IMR-90 (cell line): ENCODE data around the gene SPTLC3. TPM values are rescaled to one million over a fixed set of nuclear protein-coding genes. Genes with fewer than 3 reads are reported as not detected.

Experiments
- ATAC-seq: fragments of 200-7000 bp; cut with Tn5 transposase; 2 replicates; pipeline ENCODE4 v1.9.1; 2020; ENCODE audit warnings: low read depth, mild to moderate bottlenecking, moderate library complexity
- BruUV-seq: library from RNA; stranded (reverse); fragments of 400-500 nt; replicated peaks from 2 replicates; lab custom pipeline; 2021; lab: Mats Ljungman, UMichigan
- CTCF ChIA-PET: fragments of 300-600 bp; formaldehyde crosslinking; extraction: SDS; loops from one replicate; lab custom pipeline; 2021; ENCODE audit warnings: antibody characterized with exemption; lab: Yijun Ruan, JAX
- POLR2A ChIA-PET: fragments of 300-600 bp; sonication (Branson Sonifier 250); formaldehyde crosslinking; loops from one replicate; lab custom pipeline; 2022; ENCODE audit warnings: antibody characterized with exemption; ENCODE audit not compliant: unreplicated experiment; lab: Charles Lee
- DNase-seq: peaks from one replicate; pipeline ENCODE4 v3.0.0; 2013
- H2AFZ ChIP-seq: replicated peaks from 2 replicates; pipeline ENCODE3; 2013; ENCODE audit warnings: low read length, mild to moderate bottlenecking; ENCODE audit not compliant: poor library complexity
- H2AK5ac ChIP-seq: 2 replicates; pipeline ENCODE4 v1.6.1; 2013; ENCODE audit warnings: low read depth, low read length, inconsistent platforms
- H2AK9ac ChIP-seq: replicated peaks from 2 replicates; pipeline ENCODE3; 2013; ENCODE audit warnings: mild to moderate bottlenecking, low read depth, low read length, moderate library complexity; ENCODE audit not compliant: poor library complexity
- H2BK120ac ChIP-seq: 2 replicates; pipeline ENCODE4 v1.6.1; 2013; ENCODE audit warnings: low read depth, low read length, inconsistent platforms
- H2BK15ac ChIP-seq: 3 replicates; pipeline ENCODE4 v1.6.1; 2013; ENCODE audit warnings: low read depth, low read length, inconsistent platforms
- H2BK20ac ChIP-seq: 2 replicates; pipeline ENCODE4 v1.6.1; 2013; ENCODE audit warnings: low read depth, mild to moderate bottlenecking, inconsistent platforms, low read length, moderate library complexity
- H2BK5ac ChIP-seq: 2 replicates; pipeline ENCODE4 v1.6.1; 2013; ENCODE audit warnings: mild to moderate bottlenecking, low read depth, low read length, inconsistent platforms; ENCODE audit not compliant: poor library complexity, severe bottlenecking
- H3K14ac ChIP-seq: replicated peaks from 2 replicates; pipeline ENCODE4 v1.6.1; 2013; ENCODE audit warnings: low read depth, low read length, inconsistent platforms
- H3K18ac ChIP-seq: 2 replicates; pipeline ENCODE4 v1.6.1; 2013; ENCODE audit warnings: low read depth, low read length, control low read depth
- H3K23ac ChIP-seq: 2 replicates; pipeline ENCODE4 v1.6.1; 2013; ENCODE audit warnings: low read depth, low read length, inconsistent platforms
- H3K27ac ChIP-seq: 2 replicates; pipeline ENCODE4 v1.5.1; 2013; ENCODE audit warnings: mild to moderate bottlenecking, control low read depth, low read length; ENCODE audit not compliant: insufficient read depth
- H3K27me3 ChIP-seq: 2 replicates; pipeline ENCODE4 v1.6.1; 2013; ENCODE audit warnings: low read length; ENCODE audit not compliant: control insufficient read depth, insufficient read depth
- H3K36me3 ChIP-seq: 2 replicates; pipeline ENCODE4 v1.6.1; 2013; ENCODE audit warnings: low read length, mixed read lengths; ENCODE audit not compliant: control insufficient read depth, insufficient read depth
- H3K4ac ChIP-seq: 2 replicates; pipeline ENCODE4 v1.6.1; 2013; ENCODE audit warnings: low read depth, low read length, inconsistent platforms
- H3K4me1 ChIP-seq: 2 replicates; pipeline ENCODE4 v1.6.1; 2013; ENCODE audit warnings: low read length, mixed read lengths; ENCODE audit not compliant: control insufficient read depth, insufficient read depth
- H3K4me2 ChIP-seq: 2 replicates; pipeline ENCODE4 v1.6.1; 2013; ENCODE audit warnings: low read depth, mild to moderate bottlenecking, control low read depth, low read length, moderate library complexity
- H3K4me3 ChIP-seq: 2 replicates; pipeline ENCODE4 v1.5.1; 2013; ENCODE audit warnings: low read depth, mild to moderate bottlenecking, control low read depth, low read length, moderate library complexity; ENCODE audit not compliant: insufficient read depth
- H3K56ac ChIP-seq: 2 replicates; pipeline ENCODE4 v1.6.1; 2013; ENCODE audit warnings: low read length, inconsistent platforms; ENCODE audit not compliant: insufficient read depth; ENCODE audit errors: extremely low read depth
- H3K79me1 ChIP-seq, 2 experiments: 2 replicates each; pipeline ENCODE4 v1.6.1; 2013; ENCODE audit warnings: low read length in 2 of 2, inconsistent platforms in 1 of 2, low read depth in 1 of 2
- H3K9ac ChIP-seq: 2 replicates; pipeline ENCODE4 v1.6.1; 2013; ENCODE audit warnings: low read depth, low read length, control low read depth
- H3K9me1 ChIP-seq: 2 replicates; pipeline ENCODE4 v1.6.1; 2013; ENCODE audit warnings: low read length, inconsistent platforms; ENCODE audit not compliant: insufficient read depth
- H3K9me3 ChIP-seq: 2 replicates; pipeline ENCODE4 v1.6.1; 2013; ENCODE audit warnings: low read length; ENCODE audit not compliant: control insufficient read depth, insufficient read depth
- H4K20me1 ChIP-seq: 2 replicates; pipeline ENCODE4 v1.6.1; 2013; ENCODE audit warnings: low read length, inconsistent platforms; ENCODE audit not compliant: insufficient read depth
- H4K5ac ChIP-seq: 2 replicates; pipeline ENCODE4 v1.6.1; 2013; ENCODE audit warnings: mild to moderate bottlenecking, low read depth, low read length, control low read depth
- H4K8ac ChIP-seq, 2 experiments: 2 replicates each; pipeline ENCODE4 v1.6.1; 2013; ENCODE audit warnings: low read depth in 2 of 2, low read length in 2 of 2, control low read depth in 1 of 2, inconsistent platforms in 1 of 2
- H4K91ac ChIP-seq: 2 replicates; pipeline ENCODE4 v1.6.1; 2013; ENCODE audit warnings: low read depth, low read length, inconsistent platforms; ENCODE audit not compliant: insufficient read depth
- CEBPB ChIP-seq: IDR thresholded peaks from 2 replicates; pipeline ENCODE4 v1.6.1; 2012; ENCODE audit warnings: low read depth, low read length, improper control_type of control experiment
- CHD1 ChIP-seq: IDR thresholded peaks from 2 replicates; pipeline ENCODE4 v1.6.1; 2012; ENCODE audit warnings: low read depth, low read length, improper control_type of control experiment
- FOS ChIP-seq: fragments of 150-350 bp; IDR thresholded peaks from 2 replicates; pipeline ENCODE4 v1.6.1; 2016; ENCODE audit warnings: low read depth, low read length
- MAFK ChIP-seq: IDR thresholded peaks from 2 replicates; pipeline ENCODE4 v1.6.1; 2012; ENCODE audit warnings: low read depth, low read length, improper control_type of control experiment
- MXI1 ChIP-seq: IDR thresholded peaks from 2 replicates; pipeline ENCODE4 v1.6.1; 2012; ENCODE audit warnings: low read depth, mild to moderate bottlenecking, low read length, moderate library complexity, borderline replicate concordance
- NFE2L2 ChIP-seq: fragments of 150-350 bp; IDR thresholded peaks from 2 replicates; pipeline ENCODE4 v1.6.1; 2016; ENCODE audit warnings: low read depth, mild to moderate bottlenecking, low read length
- RCOR1 ChIP-seq: IDR thresholded peaks from 2 replicates; pipeline ENCODE4 v1.6.1; 2012; ENCODE audit warnings: mild to moderate bottlenecking, low read length, improper control_type of control experiment; ENCODE audit not compliant: insufficient replicate concordance
- WGBS, 2 experiments: methylation state at CpG; one replicate each; pipeline versions ENCODE4 v1.1.5 to v1.1.7; 2013; ENCODE audit warnings: missing lambda C conversion rate in 2 of 2; ENCODE audit not compliant: insufficient read length in 1 of 2; ENCODE audit errors: extremely low coverage in 2 of 2; 5-methylcytosine and 5-hydroxymethylcytosine counted together
- dilution Hi-C: fragments of 300-500 bp; cut with HindIII; formaldehyde crosslinking; loops from one replicate; pipeline ENCODE4 v1.14.3; 2018; ENCODE audit warnings: low sequenced_read_pairs; ENCODE audit not compliant: unreplicated experiment
- in situ Hi-C: fragments of 300-500 bp; cut with MboI; formaldehyde crosslinking; loops from 3 replicates; pipeline ENCODE4 v1.14.3; 2019; ENCODE audit warnings: low sequenced_read_pairs, inconsistent platforms, mixed read lengths
- intact Hi-C: fragments of 100-400 bp; cut with micrococcal nuclease; formaldehyde crosslinking; loops from 2 replicates; pipeline ENCODE4 v1.10.0; 2022
- polyA plus RNA-seq, 3 experiments: library from polyadenylated mRNA; depleted of rRNA; stranded (reverse); fragments of >200 nt; gene quantifications; 2 replicates each; pipeline ENCODE4 v1.2.3, GENCODE V29; 2012; ENCODE audit warnings: low replicate concordance in 1 of 3
- total RNA-seq: library from RNA; depleted of rRNA; stranded (reverse); fragments of >200 nt; gene quantifications from 2 replicates; pipeline ENCODE4 v1.2.3, GENCODE V29; 2012
- TF ChIP-seq, protein P1 (sequence below): fragments of 150-350 bp; IDR thresholded peaks from 2 replicates; pipeline ENCODE4 v1.6.1; 2017; ENCODE audit warnings: mild to moderate bottlenecking, antibody characterized with exemption, low read length, low read depth
- TF ChIP-seq, protein P2 (sequence below): conservative IDR thresholded peaks from 2 replicates; pipeline ENCODE4 v1.5.1; 2012; ENCODE audit warnings: mild to moderate bottlenecking, low read depth, low read length, improper control_type of control experiment

The SPTLC3 gene
- total and polyA plus RNA-seq, 2 of the 4 experiments (the other 2 are of a cell fraction) = 0.44 to 1.6 TPM

DNA sequence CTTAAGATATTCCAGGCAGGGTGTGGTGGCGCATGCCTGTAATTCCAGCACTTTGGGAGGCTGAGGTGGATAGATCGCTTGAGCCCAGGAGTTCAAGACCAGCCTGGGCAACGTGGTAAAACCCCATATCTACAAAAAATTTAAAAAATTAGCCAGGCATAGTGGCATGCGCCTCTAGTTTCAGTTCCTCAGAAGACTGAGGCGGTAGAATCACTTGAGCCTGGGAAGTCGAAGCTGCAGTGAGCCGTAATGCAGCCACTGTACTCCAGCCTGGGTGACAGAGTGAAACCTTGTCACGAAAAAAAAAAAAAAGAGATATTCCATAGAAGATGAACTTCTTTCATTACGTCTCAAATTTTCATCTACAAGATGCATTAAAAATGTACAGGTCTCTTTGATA is 165.6 kb downstream of the SPTLC3 start:
- Histone ChIP-seq H3K9me1 (no peaks in the 10 kb centered on the region), H2BK20ac (no peak overlapping the region), H3K9me3 (no peaks in the 10 kb centered on the region), H3K36me3 (no peaks in the 10 kb centered on the region), H3K4me3 (no peak overlapping the region), H2AK9ac (no peak overlapping the region), H3K23ac (no peak overlapping the region), H3K56ac (no peak overlapping the region), H3K4ac (no peak overlapping the region), H2BK120ac (no peak overlapping the region), H3K4me1 (no peaks in the 10 kb centered on the region), H4K20me1 (no peaks in the 10 kb centered on the region), H3K27me3 (no peaks in the 10 kb centered on the region), H3K18ac (no peak overlapping the region), H2BK5ac (no peak overlapping the region), H3K9ac (no peak overlapping the region), H2AK5ac (no peak overlapping the region), H3K79me1 (no peaks in the 10 kb centered on the region), H3K27ac (no peak overlapping the region), H3K14ac (no peak overlapping the region), H2AFZ (no peak overlapping the region), H4K5ac (no peak overlapping the region), H4K91ac (no peak overlapping the region), H4K8ac (no peak overlapping the region), H2BK15ac (no peak overlapping the region), H3K4me2 (no peak overlapping the region)
- WGBS, 2 experiments = no CpG with 5 or more reads among the region's 9 CpGs
- DNase-seq = no peak
- no TSS peak for BruUV-seq
- TF ChIP-seq FOS (no peak), CEBPB (no peak), MXI1 (no peak), RCOR1 (no peak), NFE2L2 (no peak), CHD1 (no peak), MAFK (no peak)
- TF ChIP-seq, protein P1, sequence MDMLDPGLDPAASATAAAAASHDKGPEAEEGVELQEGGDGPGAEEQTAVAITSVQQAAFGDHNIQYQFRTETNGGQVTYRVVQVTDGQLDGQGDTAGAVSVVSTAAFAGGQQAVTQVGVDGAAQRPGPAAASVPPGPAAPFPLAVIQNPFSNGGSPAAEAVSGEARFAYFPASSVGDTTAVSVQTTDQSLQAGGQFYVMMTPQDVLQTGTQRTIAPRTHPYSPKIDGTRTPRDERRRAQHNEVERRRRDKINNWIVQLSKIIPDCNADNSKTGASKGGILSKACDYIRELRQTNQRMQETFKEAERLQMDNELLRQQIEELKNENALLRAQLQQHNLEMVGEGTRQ = no peak
- TF ChIP-seq, protein P2, sequence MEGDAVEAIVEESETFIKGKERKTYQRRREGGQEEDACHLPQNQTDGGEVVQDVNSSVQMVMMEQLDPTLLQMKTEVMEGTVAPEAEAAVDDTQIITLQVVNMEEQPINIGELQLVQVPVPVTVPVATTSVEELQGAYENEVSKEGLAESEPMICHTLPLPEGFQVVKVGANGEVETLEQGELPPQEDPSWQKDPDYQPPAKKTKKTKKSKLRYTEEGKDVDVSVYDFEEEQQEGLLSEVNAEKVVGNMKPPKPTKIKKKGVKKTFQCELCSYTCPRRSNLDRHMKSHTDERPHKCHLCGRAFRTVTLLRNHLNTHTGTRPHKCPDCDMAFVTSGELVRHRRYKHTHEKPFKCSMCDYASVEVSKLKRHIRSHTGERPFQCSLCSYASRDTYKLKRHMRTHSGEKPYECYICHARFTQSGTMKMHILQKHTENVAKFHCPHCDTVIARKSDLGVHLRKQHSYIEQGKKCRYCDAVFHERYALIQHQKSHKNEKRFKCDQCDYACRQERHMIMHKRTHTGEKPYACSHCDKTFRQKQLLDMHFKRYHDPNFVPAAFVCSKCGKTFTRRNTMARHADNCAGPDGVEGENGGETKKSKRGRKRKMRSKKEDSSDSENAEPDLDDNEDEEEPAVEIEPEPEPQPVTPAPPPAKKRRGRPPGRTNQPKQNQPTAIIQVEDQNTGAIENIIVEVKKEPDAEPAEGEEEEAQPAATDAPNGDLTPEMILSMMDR = no peak
- in situ Hi-C loops (no loop called here), intact Hi-C loops (no loop called here), dilution Hi-C loops (no loop called here)
- CTCF ChIA-PET = no interaction called here
- ATAC-seq = no peak
- POLR2A ChIA-PET = no interaction called here
